Measurements from ENCODE around the gene OR12D2.
"Not testable (repeated sequence)": the region's sequence is repeated elsewhere in the genome, so short reads cannot be mapped to it uniquely, and the experiment has no call there.

The OR12D2 gene

DNA sequence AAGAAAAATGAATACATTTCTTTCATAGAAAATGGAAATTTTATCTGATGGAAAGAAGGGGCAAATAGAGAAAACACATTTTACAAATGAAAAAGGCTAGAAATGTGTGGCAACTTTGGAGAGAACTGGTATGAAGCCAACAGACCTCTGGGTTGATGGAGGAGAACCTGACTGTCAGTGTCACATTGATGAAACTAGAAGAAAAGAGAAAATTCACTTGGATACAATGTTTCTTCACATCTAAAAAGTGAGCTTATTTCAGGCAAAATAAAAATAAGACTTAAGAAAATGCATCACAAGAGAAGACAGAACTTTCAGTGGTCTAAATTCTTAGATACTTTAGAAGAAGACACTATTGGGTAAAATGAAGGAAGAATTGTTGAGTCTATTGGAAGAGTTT is at the start of gene OR12D2:
OR12D2 (plus strand) TSS at position 301 of the 400 bp plus-strand sequence. CDS start 1,069 bp downstream, outside the sequence.
- no peak for DNase-seq

DNA sequence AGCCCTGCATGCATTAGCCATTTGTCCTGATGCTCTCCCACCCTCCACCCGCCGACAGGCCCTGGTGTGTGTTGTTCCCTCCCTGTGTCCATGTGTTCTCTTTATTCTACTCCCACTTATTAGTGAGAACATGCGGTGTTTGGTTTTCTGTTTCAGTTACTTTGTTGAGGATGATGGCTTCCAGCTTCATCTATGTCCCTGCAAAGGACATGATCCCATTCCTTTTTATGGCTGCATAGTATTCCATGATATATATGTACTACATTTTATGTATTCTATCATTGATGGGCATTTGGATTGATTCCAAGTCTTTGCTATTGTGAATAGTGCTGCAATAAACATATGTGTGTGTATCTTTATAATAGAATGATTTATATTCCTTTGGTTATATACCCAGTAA is 46.1 kb upstream of the OR12D2 start:
- DNase-seq: not testable (repeated sequence)

GRCh38 chr6:29354980-29355379 is 40.5 kb upstream of the OR12D2 start:
- no peak for DNase-seq

DNA sequence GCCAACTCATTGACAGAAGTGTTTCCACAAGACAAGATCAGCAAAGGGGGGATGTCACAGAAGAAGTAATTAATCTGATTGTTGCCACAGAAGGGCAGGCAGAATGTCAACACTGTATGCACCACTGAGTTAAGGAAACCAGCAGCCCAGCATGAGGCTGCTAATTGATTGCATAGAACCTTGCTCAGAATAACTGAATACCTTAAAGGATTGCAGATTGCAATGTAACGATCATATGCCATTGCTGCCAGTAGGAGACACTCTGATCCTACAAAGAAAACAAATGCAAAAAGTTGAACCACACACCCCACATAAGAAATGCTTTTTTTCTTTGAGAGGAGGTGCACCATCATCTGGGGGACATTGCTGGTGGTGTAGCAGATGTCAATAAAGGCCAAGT is 39.8 kb upstream of the OR12D2 start:
- no peak for DNase-seq

- DNase-seq: no peak
These were observed 26.7 kb upstream of the OR12D2 start, which contains the start of gene OR5V1 for GRCh38 chr6:29368765-29369164. Gene OR5V1 (minus strand): TSS chr6:29368865. CDS start chr6:29356195, 12,670 bp downstream.

GRCh38 chr6:29375191-29375590 is 20.2 kb upstream of the OR12D2 start, which contains the start of gene OR12D3:
Gene OR12D3 (minus strand): TSS chr6:29375291. CDS start chr6:29375287, 4 bp downstream.
- no peak for DNase-seq

DNA sequence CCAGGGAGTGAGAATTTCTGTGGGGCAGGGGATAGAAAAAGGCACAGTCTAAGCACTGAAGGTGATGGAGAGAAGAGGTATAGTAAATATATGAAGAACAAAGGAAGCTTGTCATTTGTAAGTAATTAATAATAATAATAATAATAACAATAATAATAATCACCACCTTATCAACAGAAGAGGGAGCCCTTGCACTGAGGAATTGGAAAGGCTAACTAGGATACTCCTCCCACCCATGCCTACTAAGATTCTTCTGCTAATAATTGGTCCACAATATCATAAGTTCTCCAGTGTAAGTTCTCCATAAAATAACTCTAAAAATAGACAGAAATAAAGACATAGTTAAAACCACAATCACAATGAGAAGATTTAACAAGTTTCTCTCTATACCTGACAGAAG is 19.4 kb upstream of the OR12D2 start:
- DNase-seq: peak in 1 of 2 donors; percentile 9

- DNase-seq: no peak
These were observed 6.9 kb upstream of the OR12D2 start for GRCh38 chr6:29388533-29388932.

DNA sequence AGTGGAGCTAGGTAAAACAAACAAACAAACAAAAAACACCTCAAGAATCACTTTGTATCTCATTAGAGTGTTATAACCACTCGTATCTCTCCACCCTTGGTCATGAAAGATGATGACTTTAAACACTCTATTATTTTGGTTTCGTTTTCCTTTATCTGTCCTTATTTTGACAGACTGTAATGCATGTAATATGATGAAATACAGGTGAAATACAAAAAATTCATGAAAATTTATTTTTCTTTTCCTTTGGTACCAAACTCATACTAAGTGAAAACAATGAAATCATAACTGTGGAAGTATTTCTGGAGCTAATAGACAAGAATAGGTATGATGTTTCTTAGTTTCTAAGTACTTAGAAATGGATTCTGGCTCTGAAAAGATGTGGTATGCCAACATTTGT is 4.1 kb downstream of the OR12D2 start:
- no peak for DNase-seq

- no peak for DNase-seq
These were observed 8.4 kb downstream of the OR12D2 start for GRCh38 chr6:29403801-29404200.

GRCh38 chr6:29414588-29414987 is 19.2 kb downstream of the OR12D2 start, which contains the start of gene OR12D1:
Gene OR12D1 (plus strand): TSS chr6:29414928.
- DNase-seq: no peak

DNA sequence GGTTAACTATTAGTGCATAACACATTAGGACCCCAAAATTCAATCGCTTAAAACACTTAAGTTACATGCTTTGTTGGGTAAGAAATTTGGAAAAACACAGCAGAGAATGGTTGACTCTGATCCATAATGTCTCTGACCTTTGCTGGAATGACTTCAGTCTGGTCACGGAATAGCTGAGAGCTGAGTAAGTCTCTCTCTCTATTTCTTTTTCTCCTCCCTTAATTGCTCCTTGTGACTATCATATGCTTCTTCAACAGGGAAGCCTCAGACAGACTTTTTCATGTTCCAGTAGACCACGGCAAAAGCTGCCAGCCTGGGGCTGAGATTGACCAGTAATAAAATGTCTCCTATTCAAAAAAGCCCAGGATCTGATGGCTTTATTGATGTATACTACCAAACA is 24.1 kb downstream of the OR12D2 start:
- no peak for DNase-seq

DNA sequence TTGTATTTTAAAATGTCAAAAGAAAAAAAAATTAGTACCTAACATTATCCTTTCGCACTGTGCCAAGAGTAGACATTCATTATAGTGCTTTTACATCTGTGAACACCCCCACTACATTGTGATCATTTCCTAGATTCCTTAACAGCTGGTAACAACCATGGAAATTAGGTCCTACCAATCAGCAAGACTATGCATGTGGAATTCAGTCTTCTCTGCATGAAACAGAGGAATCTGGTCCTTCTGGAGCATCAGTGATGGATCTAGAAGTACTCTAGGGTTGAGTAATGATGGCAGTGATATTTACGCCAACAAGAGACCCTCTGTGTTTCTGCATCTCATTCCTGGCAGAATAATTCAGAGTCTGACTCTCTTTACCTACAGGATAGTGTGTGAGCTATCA is 28.7 kb downstream of the OR12D2 start:
- DNase-seq: no peak

- no peak for DNase-seq
These were observed 29.1 kb downstream of the OR12D2 start for GRCh38 chr6:29424575-29424974.

DNA sequence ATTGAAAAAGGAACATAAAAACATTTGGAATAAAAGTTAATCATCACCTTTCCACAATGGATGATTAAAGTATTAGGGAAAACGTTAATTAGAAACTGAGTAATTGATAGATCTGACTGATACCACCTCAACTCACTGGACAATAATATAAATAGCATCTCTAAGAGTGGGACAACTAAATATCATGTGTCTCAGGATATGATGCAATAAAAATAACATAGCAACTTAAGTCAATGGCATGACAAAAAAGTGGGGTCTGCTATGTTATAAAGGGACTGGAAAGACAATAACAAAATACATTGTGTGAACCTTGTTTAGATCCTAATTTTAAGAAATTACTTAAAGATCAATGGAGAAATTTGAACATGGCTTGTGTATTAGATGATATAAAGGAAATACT is 29.6 kb downstream of the OR12D2 start:
- no peak for DNase-seq

DNA sequence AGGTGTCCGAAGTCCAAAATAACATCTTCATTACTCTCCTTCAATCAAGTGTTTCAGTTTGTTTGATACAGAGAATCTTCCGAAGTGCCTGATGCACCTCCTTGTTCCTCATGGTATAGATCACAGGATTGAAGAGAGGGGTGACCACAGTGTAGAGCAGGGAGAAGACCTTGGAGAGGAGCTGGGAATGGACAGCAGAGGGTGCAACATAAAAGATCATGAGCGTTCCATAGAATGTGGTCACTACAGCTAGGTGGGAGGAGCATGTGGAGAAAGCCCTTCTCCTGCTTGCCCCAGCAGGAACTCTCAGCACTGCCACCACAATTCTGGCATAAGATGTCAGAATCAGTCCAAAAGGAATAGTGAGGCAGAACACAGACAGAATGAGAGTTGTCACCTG is 31.2 kb downstream of the OR12D2 start:
- no peak for DNase-seq

- DNase-seq: not testable (repeated sequence)
These were observed 41.3 kb downstream of the OR12D2 start for GRCh38 chr6:29436730-29437129.

DNA sequence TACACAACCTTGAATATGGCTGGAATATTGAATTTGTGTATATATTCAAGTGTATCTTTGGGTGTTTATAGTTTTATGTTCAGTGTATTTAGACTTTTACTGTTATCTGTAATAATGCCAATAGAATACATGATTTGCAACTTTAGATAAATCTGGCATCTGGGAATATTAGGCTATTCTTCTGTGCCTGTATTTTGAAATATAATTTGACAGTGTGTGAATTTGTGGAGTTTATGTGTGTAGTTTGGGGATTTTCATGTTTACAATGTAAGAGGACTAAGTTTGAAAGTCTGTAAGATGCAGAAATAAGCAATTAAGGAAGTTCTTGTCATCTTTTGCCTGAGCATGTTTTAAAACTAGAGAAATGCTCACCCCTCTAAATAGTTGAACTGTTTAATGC is 43.6 kb downstream of the OR12D2 start, which contains the start of gene OR10C1:
OR10C1 (plus strand) TSS at position 301 of the 400 bp plus-strand sequence. CDS start 710 bp downstream, outside the sequence.
- DNase-seq: no peak

GRCh38 chr6:29442719-29443118 is 47.3 kb downstream of the OR12D2 start:
- DNase-seq: peak in 1 of 2 donors; percentile 25

- DNase-seq: not testable (repeated sequence)
These were observed 48.6 kb downstream of the OR12D2 start for GRCh38 chr6:29444031-29444430.

Data from inflammatory macrophage treated with lipopolysaccharide for 1 hour (primary cell).